Fibroblast of skin of right biceps (primary cell): ENCODE results near the gene TOMM6.
"Not testable (repeated sequence)": the region's sequence is repeated elsewhere in the genome, so short reads cannot be mapped to it uniquely, and the experiment has no call there.

Experiments
- DNase-seq: peaks from one replicate; pipeline ENCODE4 v3.0.0-alpha.2; 2013

TOMM6 gene

GRCh38 chr6:41766043-41766664 is 21.3 kb upstream of the TOMM6 start:
- not testable (repeated sequence) for DNase-seq

GRCh38 chr6:41767112-41767833 is 20.2 kb upstream of the TOMM6 start:
- DNase-seq: peak; percentile 67

- DNase-seq: no peak
Observed at GRCh38 chr6:41768545-41769308, 18.8 kb upstream of the TOMM6 start.

GRCh38 chr6:41769376-41769775 is 18.1 kb upstream of the TOMM6 start:
- no peak for DNase-seq

- no peak for DNase-seq
Observed at GRCh38 chr6:41770381-41771057, 17.0 kb upstream of the TOMM6 start.

- no peak for DNase-seq
Observed at GRCh38 chr6:41771058-41771983, 16.2 kb upstream of the TOMM6 start.

- no peak for DNase-seq
Observed at GRCh38 chr6:41774841-41775240, 12.7 kb upstream of the TOMM6 start.

- no peak for DNase-seq
Observed at GRCh38 chr6:41775293-41775882, 12.1 kb upstream of the TOMM6 start.

- DNase-seq: no peak
Observed at GRCh38 chr6:41777551-41778285, 9.8 kb upstream of the TOMM6 start.

GRCh38 chr6:41778895-41779294 is 8.6 kb upstream of the TOMM6 start:
- no peak for DNase-seq

GRCh38 chr6:41779336-41779735 is 8.2 kb upstream of the TOMM6 start:
- no peak for DNase-seq

- peak; percentile 92 for DNase-seq
Observed at GRCh38 chr6:41779788-41780550, 7.5 kb upstream of the TOMM6 start, which contains the start of gene FRS3. Gene FRS3, minus strand, starts transcription at chr6:41779900. Its CDS starts 2,913 bp downstream, at chr6:41776987.

- no peak for DNase-seq
Observed at GRCh38 chr6:41780551-41781365, 6.7 kb upstream of the TOMM6 start, which contains the start of gene PRICKLE4. Gene PRICKLE4, plus strand, starts transcription at chr6:41780782. Its CDS starts 2,692 bp downstream, at chr6:41783474.

- no peak for DNase-seq
Observed at GRCh38 chr6:41781366-41781730, 6.1 kb upstream of the TOMM6 start.

- no peak for DNase-seq
Observed at GRCh38 chr6:41783106-41783780, 4.3 kb upstream of the TOMM6 start.

- no peak for DNase-seq
Observed at GRCh38 chr6:41784581-41785171, 2.8 kb upstream of the TOMM6 start.

GRCh38 chr6:41785254-41785653 is 2.2 kb upstream of the TOMM6 start:
- DNase-seq: no peak
